Thoracic aorta (tissue), 2 donors: ENCODE data around the gene IQCE. TPM values are rescaled to one million over a fixed set of nuclear protein-coding genes. Genes with fewer than 3 reads are reported as not detected.
"Not testable (repeated sequence)": the region's sequence is repeated elsewhere in the genome, so short reads cannot be mapped to it uniquely, and the experiment has no call there.

Source experiments
- ATAC-seq: fragments of 150-250 bp; one replicate; pipeline ENCODE4 v1.8.0; 2017; ENCODE audit warnings: low read depth; ENCODE audit not compliant: insufficient number of reproducible peaks, low FRiP score
- DNase-seq: peaks from one replicate; pipeline ENCODE4 v3.0.0-alpha.2; 2020; ENCODE audit warnings: low spot score
- H3K27ac ChIP-seq, 2 donors: fragments of 200-600 bp; sonication (generic); 1 replicate in 1 of 2; 2 replicates in 1 of 2; pipeline ENCODE4 v1.5.1; 2016; ENCODE audit warnings: mild to moderate bottlenecking in 2 of 2, moderate library complexity in 2 of 2
- H3K27me3 ChIP-seq: fragments of 200-600 bp; sonication (generic); replicated peaks from 2 replicates; pipeline ENCODE4 v1.6.0; 2016; ENCODE audit warnings: mild to moderate bottlenecking; ENCODE audit not compliant: insufficient read depth
- H3K36me3 ChIP-seq: fragments of 200-600 bp; sonication (generic); one replicate; pipeline ENCODE4 v1.5.1; 2016
- H3K4me1 ChIP-seq, 2 donors: fragments of 200-600 bp; sonication (generic); 1 replicate in 1 of 2; 2 replicates in 1 of 2; pipeline versions ENCODE4 v1.5.1 to v1.6.0; 2016; ENCODE audit warnings: low read depth in 2 of 2, mild to moderate bottlenecking in 1 of 2; ENCODE audit not compliant: control insufficient read depth in 1 of 2
- H3K4me3 ChIP-seq: fragments of 200-600 bp; sonication (generic); 2 replicates; pipeline ENCODE4 v1.5.1; 2016; ENCODE audit warnings: mild to moderate bottlenecking
- H3K9me3 ChIP-seq: fragments of 200-600 bp; sonication (generic); 2 replicates; pipeline ENCODE4 v1.5.1; 2016
- CTCF ChIP-seq: fragments of 200-600 bp; sonication (generic); IDR thresholded peaks from one replicate; pipeline ENCODE4 v1.5.1; 2019; ENCODE audit warnings: antibody characterized with exemption
- total RNA-seq, 2 donors: library from RNA; depleted of rRNA; stranded (reverse); fragments of >200 nt; gene quantifications; one replicate each; pipeline versions ENCODE4 v1.1.0 to v1.2.3, GENCODE V29; 2016

Gene IQCE
- total RNA-seq, 2 donors from 2014 or later: 10.6 to 40.1 TPM

GRCh38 chr7:2608921-2609411 is 50.2 kb downstream of the IQCE start:
- H3K4me3 ChIP-seq: no peak overlapping the region
- no peaks in the 10 kb centered on the region for H3K36me3 ChIP-seq
- DNase-seq (no peak), ATAC-seq (no peak)
- peaks cover 20 to 37% of the 10 kb centered on the region in 2 donors for H3K4me1 ChIP-seq
- no peak overlapping the region for H3K27ac ChIP-seq
- H3K27me3 ChIP-seq: no peaks in the 10 kb centered on the region
- H3K9me3 ChIP-seq: no peaks in the 10 kb centered on the region
- no peak for TF ChIP-seq CTCF

GRCh38 chr7:2609646-2610045 is 50.9 kb downstream of the IQCE start:
- not testable (repeated sequence) for H3K27ac ChIP-seq, ATAC-seq, H3K9me3 ChIP-seq, H3K27me3 ChIP-seq, DNase-seq, H3K4me3 ChIP-seq, H3K36me3 ChIP-seq
- peaks cover 23 to 42% of the 10 kb centered on the region in 2 donors for H3K4me1 ChIP-seq

- no peaks in the 10 kb centered on the region for H3K9me3 ChIP-seq
- no peak for TF ChIP-seq CTCF
- H3K27ac ChIP-seq: no peak overlapping the region
- H3K4me1 ChIP-seq: peaks cover 27 to 50% of the 10 kb centered on the region in 2 donors
- H3K36me3 ChIP-seq: no peaks in the 10 kb centered on the region
- DNase-seq (no peak), ATAC-seq (no peak)
- H3K27me3 ChIP-seq: no peaks in the 10 kb centered on the region
- no peak overlapping the region for H3K4me3 ChIP-seq
Measured at GRCh38 chr7:2610466-2610865, 51.7 kb downstream of the IQCE start.

- Histone ChIP-seq H3K4me1 (peaks cover 27 to 50% of the 10 kb centered on the region in 2 donors), H3K36me3 (no peaks in the 10 kb centered on the region), H3K27ac (no peak overlapping the region), H3K9me3 (no peaks in the 10 kb centered on the region), H3K27me3 (no peaks in the 10 kb centered on the region), H3K4me3 (no peak overlapping the region)
- DNase-seq: no peak
- no peak for ATAC-seq
- no peak for TF ChIP-seq CTCF
Measured at GRCh38 chr7:2610898-2611297, 52.1 kb downstream of the IQCE start.

- no peak for DNase-seq
- Histone ChIP-seq H3K9me3 (no peaks in the 10 kb centered on the region), H3K36me3 (no peaks in the 10 kb centered on the region), H3K27ac (no peak overlapping the region), H3K4me3 (no peak overlapping the region), H3K27me3 (no peaks in the 10 kb centered on the region), H3K4me1 (peaks cover 27 to 50% of the 10 kb centered on the region in 2 donors)
- no peak for TF ChIP-seq CTCF
- ATAC-seq: no peak
Measured at GRCh38 chr7:2611401-2611800, 52.6 kb downstream of the IQCE start.

GRCh38 chr7:2611922-2612321 is 53.1 kb downstream of the IQCE start:
- TF ChIP-seq CTCF: no peak
- ATAC-seq: no peak

More at GRCh38 chr7:2611922-2612321, 53.1 kb downstream of the IQCE start:
- no peak for DNase-seq
- Histone ChIP-seq H3K36me3 (no peaks in the 10 kb centered on the region), H3K27ac (no peak overlapping the region), H3K27me3 (no peaks in the 10 kb centered on the region), H3K4me3 (no peak overlapping the region), H3K4me1 (peaks cover 29 to 50% of the 10 kb centered on the region in 2 donors), H3K9me3 (no peaks in the 10 kb centered on the region)
